Dendritic cell treated with granulocyte-macrophage colony-stimulating factor and Interleukin-4, amounts not matched to agents 40 ng/mL and 50 ng/mL, for 4 days (primary cell): ENCODE results near the gene ABCD3.
"Not testable (repeated sequence)": the region's sequence is repeated elsewhere in the genome, so short reads cannot be mapped to it uniquely, and the experiment has no call there.

Source experiments
- H3K27ac Mint-ChIP-seq: one replicate; pipeline ENCODE4 v1.8.0; 2022; ENCODE audit warnings: mild to moderate bottlenecking, mixed read lengths
- H3K27me3 Mint-ChIP-seq: one replicate; pipeline ENCODE4 v1.8.0; 2022; ENCODE audit warnings: mild to moderate bottlenecking, mixed read lengths
- H3K36me3 Mint-ChIP-seq: one replicate; pipeline ENCODE4 v1.8.0; 2022; ENCODE audit warnings: low read depth, mixed read lengths
- H3K4me1 Mint-ChIP-seq: one replicate; pipeline ENCODE4 v1.8.0; 2022; ENCODE audit warnings: low read depth, mixed read lengths
- H3K4me3 Mint-ChIP-seq: one replicate; pipeline ENCODE4 v1.8.0; 2022; ENCODE audit warnings: mild to moderate bottlenecking, moderate library complexity, mixed read lengths
- H3K9me3 Mint-ChIP-seq: one replicate; pipeline ENCODE4 v1.8.0; 2022; ENCODE audit warnings: mixed read lengths
- intact Hi-C: fragments of 100-400 bp; cut with micrococcal nuclease; formaldehyde crosslinking; loops from one replicate; pipeline ENCODE4 v1.15.0; 2022

Gene ABCD3

DNA sequence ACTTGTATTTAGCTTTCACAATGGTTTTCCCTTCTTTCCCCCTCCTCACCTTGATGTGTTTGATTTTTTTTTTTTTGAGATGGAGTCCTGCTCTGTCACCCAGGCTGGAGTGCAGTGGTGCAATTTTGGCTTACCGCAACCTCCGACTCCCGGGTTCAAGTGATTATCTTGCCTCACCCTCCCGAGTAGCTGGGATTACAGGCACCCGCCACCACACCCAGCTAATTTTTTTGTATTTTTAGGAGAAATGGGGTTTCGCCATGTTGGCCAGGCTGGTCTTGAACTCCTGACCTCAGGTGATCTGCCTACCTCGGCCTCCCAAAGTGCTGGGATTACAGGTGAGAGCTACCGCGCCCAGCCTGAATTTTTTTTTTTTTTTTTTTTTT, 8.3 kb downstream of the ABCD3 start:
- H3K9me3 Mint-ChIP-seq, H3K27me3 Mint-ChIP-seq, H3K4me3 Mint-ChIP-seq, intact Hi-C loops, H3K36me3 Mint-ChIP-seq: not testable (repeated sequence)
- peak overlapping the region; percentile 49 for H3K27ac Mint-ChIP-seq
- H3K4me1 Mint-ChIP-seq = peaks cover 54% of the 10 kb centered on the region

- Mint-ChIP-seq H3K27ac (no peak overlapping the region), H3K36me3 (no peaks in the 10 kb centered on the region), H3K9me3 (no peaks in the 10 kb centered on the region), H3K4me1 (peaks cover 45% of the 10 kb centered on the region), H3K27me3 (no peaks in the 10 kb centered on the region), H3K4me3 (no peak overlapping the region)
- intact Hi-C loops = no loop called here
Measured at GRCh38 chr1:94428441-94428840, 10.3 kb downstream of the ABCD3 start.

GRCh38 chr1:94428927-94429528, 10.8 kb downstream of the ABCD3 start:
- H3K4me1 Mint-ChIP-seq = peaks cover 39% of the 10 kb centered on the region
- intact Hi-C loops, H3K4me3 Mint-ChIP-seq, H3K27ac Mint-ChIP-seq, H3K27me3 Mint-ChIP-seq, H3K36me3 Mint-ChIP-seq, H3K9me3 Mint-ChIP-seq: not testable (repeated sequence)

DNA sequence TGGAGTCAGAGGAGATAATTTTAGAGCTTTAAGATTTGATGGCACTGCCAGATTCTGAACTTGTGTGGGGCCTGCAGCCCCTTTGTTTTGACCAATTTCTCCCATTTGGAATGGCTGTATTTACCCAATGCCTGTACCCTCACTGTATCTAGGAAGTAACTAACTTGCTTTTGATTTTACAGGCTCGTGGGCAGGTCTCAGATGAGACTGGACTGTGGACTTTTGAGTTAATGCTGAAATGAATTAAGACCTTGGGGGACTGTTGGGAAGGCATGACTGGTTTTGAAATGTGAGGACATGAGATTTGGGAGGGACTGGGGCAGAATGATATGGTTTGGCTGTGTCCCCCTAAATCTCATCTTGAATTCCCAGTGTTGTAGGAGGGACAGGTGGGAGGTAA, 11.9 kb downstream of the ABCD3 start:
- H3K36me3 Mint-ChIP-seq, intact Hi-C loops, H3K27ac Mint-ChIP-seq, H3K9me3 Mint-ChIP-seq, H3K4me3 Mint-ChIP-seq, H3K27me3 Mint-ChIP-seq: not testable (repeated sequence)
- H3K4me1 Mint-ChIP-seq = peaks cover 35% of the 10 kb centered on the region

GRCh38 chr1:94433866-94434265, 15.7 kb downstream of the ABCD3 start:
- intact Hi-C loops = no loop called here
- Mint-ChIP-seq H3K36me3 (no peaks in the 10 kb centered on the region), H3K27ac (no peak overlapping the region), H3K4me1 (peaks cover 18% of the 10 kb centered on the region), H3K9me3 (peaks cover 18% of the 10 kb centered on the region), H3K27me3 (no peaks in the 10 kb centered on the region), H3K4me3 (no peak overlapping the region)

DNA sequence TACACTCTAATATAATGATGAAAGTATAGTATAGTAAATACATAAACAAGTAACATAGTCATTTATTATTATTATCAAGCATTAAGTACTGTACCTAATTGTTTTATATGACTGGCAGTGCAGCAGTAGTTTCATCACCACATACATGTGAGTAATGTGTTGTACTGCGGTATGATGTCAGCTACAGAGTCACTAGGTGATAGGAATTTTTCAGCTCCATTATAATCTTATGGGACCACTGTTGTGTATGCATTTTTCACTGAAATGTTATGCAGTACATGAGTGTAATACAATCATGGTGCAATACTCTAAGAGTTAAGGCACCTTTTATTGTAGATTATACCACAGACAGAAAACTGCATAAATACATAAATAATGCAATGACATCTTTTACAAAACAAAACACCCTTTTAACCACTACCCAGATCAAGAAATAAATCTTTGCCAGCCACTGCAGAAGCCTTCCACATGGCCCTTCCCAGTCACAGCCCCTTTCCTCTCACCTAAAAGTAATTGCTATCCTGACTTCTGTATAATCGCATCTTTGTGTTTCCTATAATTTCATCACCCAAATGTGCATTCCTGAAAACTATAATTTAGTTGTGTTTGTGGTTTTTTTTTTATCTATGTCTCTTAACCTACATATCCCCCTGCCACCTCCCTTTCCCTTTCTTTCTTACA, 16.3 kb downstream of the ABCD3 start:
- Mint-ChIP-seq H3K27ac (no peak overlapping the region), H3K4me3 (no peak overlapping the region), H3K4me1 (peaks cover 11% of the 10 kb centered on the region)

DNA sequence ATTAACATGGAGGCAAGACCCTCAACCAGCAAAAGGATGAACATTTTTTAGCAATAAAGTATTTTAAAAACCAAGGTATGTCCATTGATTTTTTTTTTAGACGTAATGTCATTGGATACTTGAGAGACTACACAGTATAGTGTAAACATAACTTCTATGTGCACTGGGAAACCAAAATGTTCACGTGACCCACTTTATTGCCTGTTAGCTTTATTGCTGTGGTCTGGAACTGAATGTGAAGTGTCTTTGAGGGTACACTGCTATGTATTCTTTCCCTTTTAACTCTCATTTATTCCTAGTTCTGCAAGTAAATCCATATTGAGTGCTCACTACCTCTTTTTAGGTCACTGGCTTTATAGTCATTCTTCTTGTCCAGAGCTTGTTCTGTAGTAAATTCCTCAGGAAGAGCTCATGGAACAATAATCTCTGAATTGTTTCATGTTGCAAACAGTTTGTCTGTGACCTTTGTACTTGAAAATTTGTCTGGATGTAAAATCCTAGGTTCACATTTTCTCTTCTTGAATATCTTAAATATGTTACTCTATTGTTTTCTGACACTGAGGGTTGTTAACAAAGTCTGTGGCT, 20.6 kb downstream of the ABCD3 start:
- Mint-ChIP-seq H3K27me3 (no peaks in the 10 kb centered on the region), H3K27ac (no peak overlapping the region), H3K36me3 (peaks cover 6% of the 10 kb centered on the region), H3K4me1 (no peaks in the 10 kb centered on the region), H3K4me3 (no peak overlapping the region), H3K9me3 (peaks cover 43% of the 10 kb centered on the region)
- intact Hi-C loops = loop anchor here (2.0 kb wide), 1 partner anchor 66 kb away; no protein-coding TSS in a partner anchor

More for the DNA sequence above, 16.3 kb downstream of the ABCD3 start:
- no peaks in the 10 kb centered on the region for H3K27me3 Mint-ChIP-seq
- peaks cover 18% of the 10 kb centered on the region for H3K9me3 Mint-ChIP-seq
- H3K36me3 Mint-ChIP-seq = no peaks in the 10 kb centered on the region
- intact Hi-C loops = no loop called here

- no peaks in the 10 kb centered on the region for H3K4me1 Mint-ChIP-seq
- H3K27ac Mint-ChIP-seq = no peak overlapping the region
- H3K36me3 Mint-ChIP-seq = peaks cover 11% of the 10 kb centered on the region
- no peaks in the 10 kb centered on the region for H3K27me3 Mint-ChIP-seq
- H3K4me3 Mint-ChIP-seq = no peak overlapping the region
- intact Hi-C loops = no loop called here
- peaks cover 51% of the 10 kb centered on the region for H3K9me3 Mint-ChIP-seq
Measured at GRCh38 chr1:94440088-94440487, 21.9 kb downstream of the ABCD3 start.

DNA sequence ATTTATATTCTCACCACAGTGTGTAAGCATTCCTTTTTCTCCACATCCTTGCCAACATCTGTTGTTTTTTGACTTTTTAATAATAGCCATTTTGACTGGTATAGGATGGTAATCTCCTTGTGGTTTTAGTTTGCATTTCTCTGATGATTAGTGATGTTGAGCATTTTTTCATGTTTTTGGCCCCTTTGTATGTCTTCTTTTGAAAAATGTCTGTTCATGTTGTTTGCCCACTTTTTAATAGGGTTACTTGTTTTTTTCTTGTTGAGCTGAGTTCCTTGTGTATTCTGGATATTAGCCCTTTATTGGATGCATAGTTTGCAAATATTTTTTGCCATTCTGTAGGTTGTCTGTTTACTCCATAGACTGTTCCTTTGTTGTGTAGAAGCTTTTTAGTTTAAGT, 24.9 kb downstream of the ABCD3 start:
- H3K4me1 Mint-ChIP-seq, intact Hi-C loops, H3K4me3 Mint-ChIP-seq, H3K27ac Mint-ChIP-seq, H3K27me3 Mint-ChIP-seq: not testable (repeated sequence)
- H3K36me3 Mint-ChIP-seq = peaks cover 25% of the 10 kb centered on the region
- H3K9me3 Mint-ChIP-seq = peaks cover 54% of the 10 kb centered on the region

DNA sequence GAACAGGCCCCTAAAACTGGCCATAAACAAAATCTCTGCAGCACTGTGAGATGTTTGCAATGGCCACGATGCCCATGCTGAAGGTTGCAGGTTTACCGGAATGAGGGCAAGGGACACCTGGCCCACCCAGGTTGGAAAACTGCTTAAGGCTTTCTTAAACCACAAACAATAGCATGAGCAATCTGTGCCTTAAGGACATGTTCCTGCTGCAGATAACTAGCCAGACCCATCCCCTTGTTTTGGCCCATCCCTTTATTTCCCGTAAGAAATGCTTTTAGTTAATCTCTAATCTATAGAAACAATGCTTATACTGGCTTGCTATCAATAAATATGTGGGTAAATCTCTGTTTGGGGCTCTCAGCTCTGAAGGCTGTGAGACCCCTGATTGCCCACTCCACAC, 26.6 kb downstream of the ABCD3 start:
- H3K27ac Mint-ChIP-seq, H3K27me3 Mint-ChIP-seq, H3K4me1 Mint-ChIP-seq, H3K4me3 Mint-ChIP-seq, intact Hi-C loops: not testable (repeated sequence)
- peaks cover 71% of the 10 kb centered on the region for H3K9me3 Mint-ChIP-seq
- H3K36me3 Mint-ChIP-seq = peaks cover 39% of the 10 kb centered on the region

- H3K27ac Mint-ChIP-seq, intact Hi-C loops, H3K4me1 Mint-ChIP-seq, H3K27me3 Mint-ChIP-seq, H3K4me3 Mint-ChIP-seq: not testable (repeated sequence)
- Mint-ChIP-seq H3K36me3 (peaks cover 49% of the 10 kb centered on the region), H3K9me3 (peaks cover 75% of the 10 kb centered on the region)
Measured at GRCh38 chr1:94445733-94446132, 27.5 kb downstream of the ABCD3 start.

- H3K27ac Mint-ChIP-seq, H3K4me1 Mint-ChIP-seq, H3K27me3 Mint-ChIP-seq, intact Hi-C loops, H3K4me3 Mint-ChIP-seq: not testable (repeated sequence)
- Mint-ChIP-seq H3K36me3 (peaks cover 52% of the 10 kb centered on the region), H3K9me3 (peaks cover 79% of the 10 kb centered on the region)
Measured at GRCh38 chr1:94446177-94446576, 28.0 kb downstream of the ABCD3 start.

DNA sequence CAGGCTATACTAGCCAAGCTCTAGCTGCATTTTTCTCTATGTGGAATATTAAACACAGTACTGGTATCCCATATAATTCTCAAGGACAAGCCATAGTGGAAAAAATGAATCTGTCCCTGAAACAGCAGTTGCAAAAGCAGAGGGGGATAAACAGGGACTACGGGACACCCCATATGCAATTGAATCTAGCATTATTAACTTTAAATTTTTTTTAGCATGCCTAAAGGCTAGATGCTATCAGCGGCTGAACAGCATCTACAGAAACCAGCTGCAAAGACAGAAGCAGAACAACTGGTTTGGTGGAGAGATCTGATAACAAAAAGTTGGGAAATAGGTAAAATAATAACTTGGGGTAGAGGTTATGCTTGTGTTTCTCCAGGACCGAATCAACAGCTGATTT, 30.6 kb downstream of the ABCD3 start:
- Mint-ChIP-seq H3K36me3 (peaks cover 62% of the 10 kb centered on the region), H3K9me3 (peaks cover 78% of the 10 kb centered on the region)
- intact Hi-C loops, H3K27ac Mint-ChIP-seq, H3K4me1 Mint-ChIP-seq, H3K27me3 Mint-ChIP-seq, H3K4me3 Mint-ChIP-seq: not testable (repeated sequence)

DNA sequence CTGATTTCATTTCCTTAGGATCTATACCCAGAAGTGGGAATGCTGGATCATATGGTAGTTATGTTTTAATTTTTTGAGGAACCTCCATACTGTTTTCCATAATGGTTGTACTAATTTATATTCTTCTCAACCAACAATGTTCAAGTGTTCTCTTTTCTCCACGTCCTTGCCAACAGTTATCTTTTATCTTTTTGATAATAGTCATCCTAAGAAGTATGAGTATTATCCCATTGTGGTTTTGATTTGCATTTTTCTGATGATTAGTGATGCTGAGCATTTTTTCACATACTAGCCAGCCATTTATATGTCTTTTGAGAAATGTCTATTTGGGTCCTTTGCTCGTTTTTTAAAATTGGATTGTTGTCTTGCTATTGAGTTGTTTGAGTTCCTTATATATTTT, 38.5 kb downstream of the ABCD3 start:
- Mint-ChIP-seq H3K36me3 (peaks cover 35% of the 10 kb centered on the region), H3K4me1 (peaks cover 5% of the 10 kb centered on the region), H3K27ac (no peak overlapping the region), H3K27me3 (no peaks in the 10 kb centered on the region), H3K4me3 (no peak overlapping the region), H3K9me3 (peaks cover 12% of the 10 kb centered on the region)
- intact Hi-C loops = no loop called here
